H9 (cell line): ENCODE measurements around the gene CCR7. TPM values are rescaled to one million over a fixed set of nuclear protein-coding genes. Genes with fewer than 3 reads are reported as not detected.

Source experiments
- DNase-seq: peaks from one replicate; pipeline ENCODE4 v3.0.0-alpha.2; 2017
- H2AFZ ChIP-seq: one replicate; pipeline ENCODE4 v1.6.1; 2013; ENCODE audit warnings: mild to moderate bottlenecking, low read length, control low read depth, moderate library complexity
- H2AK5ac ChIP-seq: 2 replicates; pipeline ENCODE4 v1.6.1; 2013; ENCODE audit warnings: low read length, control low read depth, mixed read lengths; ENCODE audit not compliant: insufficient read length
- H2BK120ac ChIP-seq: one replicate; pipeline ENCODE4 v1.6.1; 2013; ENCODE audit warnings: low read depth, mild to moderate bottlenecking, low read length, control low read depth, inconsistent platforms; ENCODE audit not compliant: poor library complexity, severe bottlenecking
- H2BK12ac ChIP-seq: 2 replicates; pipeline ENCODE4 v1.6.1; 2013; ENCODE audit warnings: low read length, control low read depth, mixed read lengths, low read depth; ENCODE audit not compliant: insufficient read length
- H2BK15ac ChIP-seq: 2 replicates; pipeline ENCODE4 v1.6.1; 2013; ENCODE audit warnings: low read depth, low read length, control low read depth
- H2BK20ac ChIP-seq: one replicate; pipeline ENCODE4 v1.6.1; 2013; ENCODE audit warnings: low read depth, mild to moderate bottlenecking, low read length, control low read depth, inconsistent platforms; ENCODE audit not compliant: poor library complexity, severe bottlenecking
- H2BK5ac ChIP-seq: 2 replicates; pipeline ENCODE4 v1.6.1; 2013; ENCODE audit warnings: low read length, control low read depth, mixed read lengths; ENCODE audit not compliant: insufficient read length
- H3K14ac ChIP-seq: 2 replicates; pipeline ENCODE4 v1.6.1; 2013; ENCODE audit warnings: low read length, control low read depth; ENCODE audit not compliant: insufficient read depth
- H3K18ac ChIP-seq: 2 replicates; pipeline ENCODE4 v1.6.1; 2013; ENCODE audit warnings: low read depth, mild to moderate bottlenecking, mixed read lengths, low read length, control low read depth; ENCODE audit not compliant: insufficient read length
- H3K23ac ChIP-seq: 2 replicates; pipeline ENCODE4 v1.6.1; 2013; ENCODE audit warnings: low read length, control low read depth, mixed read lengths, low read depth; ENCODE audit not compliant: insufficient read length
- H3K23me2 ChIP-seq: 2 replicates; pipeline ENCODE4 v1.6.1; 2013; ENCODE audit warnings: low read depth, mild to moderate bottlenecking, mixed read lengths, low read length, control low read depth; ENCODE audit not compliant: insufficient read length, poor library complexity, severe bottlenecking
- H3K27ac ChIP-seq: 2 replicates; pipeline ENCODE4 v1.5.1; 2013; ENCODE audit warnings: low read length, control low read depth, mixed read lengths, low read depth; ENCODE audit not compliant: insufficient read length
- H3K27me3 ChIP-seq: 2 replicates; pipeline ENCODE4 v1.6.1; 2013; ENCODE audit warnings: low read length, control low read depth, inconsistent platforms; ENCODE audit not compliant: insufficient read depth
- H3K4ac ChIP-seq: 2 replicates; pipeline ENCODE4 v1.6.1; 2013; ENCODE audit warnings: low read depth, mild to moderate bottlenecking, control low read depth, inconsistent platforms, low read length, moderate library complexity
- H3K4me1 ChIP-seq: 2 replicates; pipeline ENCODE4 v1.6.1; 2013; ENCODE audit warnings: low read length, control low read depth, inconsistent platforms; ENCODE audit not compliant: insufficient read depth
- H3K4me2 ChIP-seq: 2 replicates; pipeline ENCODE4 v1.6.1; 2013; ENCODE audit warnings: low read length, control low read depth, mixed read lengths; ENCODE audit not compliant: insufficient read length, insufficient read depth
- H3K56ac ChIP-seq: 2 replicates; pipeline ENCODE4 v1.6.1; 2013; ENCODE audit warnings: low read depth, mild to moderate bottlenecking, mixed read lengths, low read length, control low read depth; ENCODE audit not compliant: insufficient read length
- H3K79me1 ChIP-seq: 2 replicates; pipeline ENCODE4 v1.6.1; 2013; ENCODE audit warnings: low read depth, mild to moderate bottlenecking, moderate library complexity, low read length, control low read depth, inconsistent platforms; ENCODE audit not compliant: insufficient read depth, poor library complexity, severe bottlenecking
- H3K79me2 ChIP-seq: 2 replicates; pipeline ENCODE4 v1.6.1; 2013; ENCODE audit warnings: low read length, control low read depth, inconsistent platforms; ENCODE audit not compliant: insufficient read depth
- H3K9ac ChIP-seq: 2 replicates; pipeline ENCODE4 v1.6.1; 2013; ENCODE audit warnings: low read length, control low read depth, mixed read lengths; ENCODE audit not compliant: insufficient read length; ENCODE audit errors: extremely low read depth
- H3K9me3 ChIP-seq: one replicate; pipeline ENCODE4 v1.6.1; 2013; ENCODE audit warnings: low read depth, low read length, inconsistent platforms; ENCODE audit not compliant: control insufficient read depth
- H3T11ph ChIP-seq: one replicate; pipeline ENCODE4 v1.6.1; 2013; ENCODE audit warnings: mild to moderate bottlenecking, low read length, control low read depth, inconsistent platforms
- H4K20me1 ChIP-seq: one replicate; pipeline ENCODE4 v1.6.1; 2013; ENCODE audit not compliant: control insufficient read depth, insufficient read length, insufficient read depth
- H4K5ac ChIP-seq: 2 replicates; pipeline ENCODE4 v1.6.1; 2013; ENCODE audit warnings: low read depth, mild to moderate bottlenecking, mixed read lengths, low read length, control low read depth; ENCODE audit not compliant: insufficient read length
- H4K8ac ChIP-seq: replicated peaks from 2 replicates; pipeline ENCODE4 v1.6.1; 2013; ENCODE audit warnings: low read length, control low read depth, mixed read lengths, low read depth; ENCODE audit not compliant: insufficient read length
- H4K91ac ChIP-seq: 2 replicates; pipeline ENCODE4 v1.6.1; 2013; ENCODE audit warnings: low read depth, mild to moderate bottlenecking, moderate library complexity, mixed read lengths, low read length, control low read depth; ENCODE audit not compliant: insufficient read length
- H3K27ac Mint-ChIP-seq, 3 experiments: 2 replicates in 2 of 3; 3 replicates in 1 of 3; pipeline ENCODE4 v1.8.0; 2020 to 2021; ENCODE audit warnings: mixed read lengths in 3 of 3, mild to moderate bottlenecking in 1 of 3, moderate library complexity in 1 of 3
- H3K27me3 Mint-ChIP-seq: 2 replicates; pipeline ENCODE4 v1.8.0; 2021; ENCODE audit warnings: low read depth, mild to moderate bottlenecking, moderate library complexity, mixed read lengths
- H3K36me3 Mint-ChIP-seq, 3 experiments: 2 replicates in 2 of 3; 3 replicates in 1 of 3; pipeline ENCODE4 v1.8.0; 2020 to 2021; ENCODE audit warnings: low read depth in 3 of 3, mixed read lengths in 3 of 3; ENCODE audit not compliant: insufficient read depth in 1 of 3
- H3K4me1 Mint-ChIP-seq, 2 experiments: 2 replicates each; pipeline ENCODE4 v1.8.0; 2020; ENCODE audit warnings: mixed read lengths in 2 of 2
- H3K4me3 Mint-ChIP-seq, 2 experiments: 2 replicates in 1 of 2; 3 replicates in 1 of 2; pipeline ENCODE4 v1.8.0; 2020 to 2021; ENCODE audit warnings: mild to moderate bottlenecking in 2 of 2, mixed read lengths in 2 of 2, moderate library complexity in 1 of 2
- H3K9me3 Mint-ChIP-seq, 2 experiments: 2 replicates in 1 of 2; 3 replicates in 1 of 2; pipeline ENCODE4 v1.8.0; 2020; ENCODE audit warnings: mild to moderate bottlenecking in 2 of 2, mixed read lengths in 2 of 2, moderate library complexity in 1 of 2
- CTCF ChIP-seq: fragments of 200-600 bp; sonication (generic); conservative IDR thresholded peaks from 3 replicates; pipeline ENCODE4 v1.8.0; 2021; ENCODE audit warnings: antibody characterized with exemption, mild to moderate bottlenecking
- WGBS: extraction: QIAGEN DNeasy Blood & Tissue Kit; methylation state at CpG from one replicate; pipeline ENCODE4 v1.1.7; 2013; ENCODE audit warnings: missing lambda C conversion rate, low lambda C conversion rate, mixed read lengths; ENCODE audit not compliant: insufficient read length; ENCODE audit errors: extremely low coverage; 5-methylcytosine and 5-hydroxymethylcytosine counted together
- total RNA-seq: library from RNA; stranded (reverse); gene quantifications from 2 replicates; pipeline ENCODE4 v1.2.1, GENCODE V29; 2021

Gene CCR7
- total RNA-seq, 1 experiment from 2014 or later = 0.31 TPM

DNA sequence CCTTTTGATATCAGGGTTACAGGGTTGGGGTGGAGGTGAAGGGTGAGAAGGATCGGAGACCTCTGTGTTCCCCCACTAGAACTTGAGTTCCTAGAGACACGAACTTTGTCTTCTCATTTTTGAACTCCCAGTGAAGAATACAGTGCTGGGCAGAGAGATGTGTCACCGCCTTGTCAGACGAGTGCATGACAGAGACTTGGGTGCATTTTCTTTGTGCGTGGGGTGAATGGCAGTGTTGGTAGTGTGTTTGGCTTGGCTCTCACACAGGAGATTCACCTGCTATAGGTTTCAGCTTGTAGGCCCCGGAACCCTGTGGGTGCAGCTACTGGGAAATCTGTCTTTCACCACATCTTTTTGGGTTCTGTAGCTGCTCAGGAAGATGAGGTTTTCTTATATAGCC lies 40.0 kb upstream of the CCR7 start:
- H3K4me1 ChIP-seq = peaks cover 5% of the 10 kb centered on the region; the same call in 1 of the 2 replicates
- TF ChIP-seq CTCF = no peak
- no peak overlapping the region for H3K23ac ChIP-seq
- H2BK12ac ChIP-seq = no peak overlapping the region
- H2BK120ac ChIP-seq = no peak overlapping the region
- H3K27ac Mint-ChIP-seq = no peak overlapping the region
- H3K4me3 Mint-ChIP-seq = no peak overlapping the region; a peak in 1 of 5 replicates
- H2BK15ac ChIP-seq = no peak overlapping the region
- H4K20me1 ChIP-seq = no peaks in the 10 kb centered on the region
- H4K8ac ChIP-seq = no peak overlapping the region
- H3K18ac ChIP-seq = no peak overlapping the region
- H4K91ac ChIP-seq = no peak overlapping the region
- no peaks in the 10 kb centered on the region for H3K27me3 ChIP-seq
- H3K56ac ChIP-seq = no peak overlapping the region
- H3K9me3 ChIP-seq = no peaks in the 10 kb centered on the region
- H2AFZ ChIP-seq = no peak overlapping the region
- no peak overlapping the region for H3K9ac ChIP-seq
- no peak overlapping the region for H3T11ph ChIP-seq
- no peak overlapping the region for H4K5ac ChIP-seq
- H3K79me1 ChIP-seq = no peaks in the 10 kb centered on the region
- no CpG with 5 or more reads among the region's 6 CpGs for WGBS
- H2BK5ac ChIP-seq = no peak overlapping the region
- H2BK20ac ChIP-seq = no peak overlapping the region
- no peaks in the 10 kb centered on the region for H3K9me3 Mint-ChIP-seq
- H3K14ac ChIP-seq = no peak overlapping the region
- H3K79me2 ChIP-seq = no peaks in the 10 kb centered on the region
- no peak overlapping the region for H3K27ac ChIP-seq
- no peak for DNase-seq
- H3K4ac ChIP-seq = no peak overlapping the region
- peaks cover 19 to 24% of the 10 kb centered on the region in 2 experiments for H3K4me1 Mint-ChIP-seq
- peaks cover 5% of the 10 kb centered on the region; the same call in 1 of the 2 replicates for H3K27me3 Mint-ChIP-seq
- H2AK5ac ChIP-seq = no peak overlapping the region
- no peaks in the 10 kb centered on the region for H3K36me3 Mint-ChIP-seq
- no peak overlapping the region for H3K4me2 ChIP-seq
- no peaks in the 10 kb centered on the region for H3K23me2 ChIP-seq
